OCI-M2 (cell line): ENCODE results near the gene ROCK2.
A peak's percentile ranks its signal among the peaks of the same experiment; 100 is the strongest.
"Not testable (repeated sequence)": the region's sequence is repeated elsewhere in the genome, so short reads cannot be mapped to it uniquely, and the experiment has no call there.

Source experiments
- DNase-seq: peaks from one replicate; lab custom pipeline; 2025; ENCODE audit not compliant: unreplicated experiment; lab: John Stamatoyannopoulos, UW

The ROCK2 gene

DNA sequence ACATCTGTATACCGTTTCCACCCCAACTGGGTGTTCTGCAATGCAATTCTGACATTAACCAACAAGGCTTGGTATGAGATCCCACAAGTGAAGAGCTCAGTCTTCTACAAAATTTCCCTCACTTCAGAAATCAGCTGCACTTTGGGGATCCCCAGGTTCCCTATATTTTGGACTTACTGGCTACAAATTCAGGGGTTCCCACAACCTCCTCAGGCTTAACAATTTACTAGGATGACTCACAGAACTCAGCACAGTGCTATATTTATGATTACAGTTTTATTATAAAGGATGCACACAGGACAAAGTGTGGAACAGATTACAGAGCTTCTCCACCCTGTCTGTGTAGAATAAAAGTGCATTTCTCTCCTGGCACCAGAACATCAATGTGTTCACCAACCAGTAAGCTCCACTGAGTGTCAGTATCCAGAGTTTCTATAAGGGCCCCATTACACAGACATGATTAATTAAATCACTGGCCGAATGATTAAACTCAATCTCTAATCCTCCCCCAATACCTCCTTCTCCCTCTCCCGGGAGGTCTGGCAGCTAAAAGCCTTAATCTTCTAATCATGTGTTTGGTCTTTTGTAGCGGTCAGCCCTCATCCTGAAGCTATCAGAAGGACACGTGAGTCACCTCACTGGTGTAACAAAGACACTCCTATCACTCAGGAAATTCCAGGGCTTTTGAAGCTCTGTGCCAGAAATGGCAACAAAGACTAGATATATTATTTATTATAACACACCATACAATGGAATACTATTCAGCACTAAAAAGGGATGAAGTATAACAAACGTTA lies 104.6 kb downstream of the ROCK2 start:
- DNase-seq, result no peak

DNA sequence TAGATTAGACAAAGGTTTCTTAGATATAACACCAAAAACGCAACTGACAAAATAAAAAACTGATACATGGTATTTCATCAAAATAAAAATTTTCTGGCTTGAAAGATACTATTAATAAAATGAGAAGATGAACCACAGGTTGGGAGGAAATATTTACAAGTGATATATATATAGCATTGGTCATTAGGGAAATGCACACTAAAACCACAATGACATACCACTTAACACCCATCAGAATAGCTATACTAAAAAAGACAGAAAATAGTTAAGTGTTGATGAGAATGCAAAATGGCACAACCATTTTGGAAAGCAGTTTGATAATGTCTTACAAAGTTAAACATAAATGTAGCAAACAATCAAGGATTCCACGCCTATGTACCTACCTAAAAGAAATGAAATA lies 105.3 kb downstream of the ROCK2 start:
- no peak for DNase-seq

DNA sequence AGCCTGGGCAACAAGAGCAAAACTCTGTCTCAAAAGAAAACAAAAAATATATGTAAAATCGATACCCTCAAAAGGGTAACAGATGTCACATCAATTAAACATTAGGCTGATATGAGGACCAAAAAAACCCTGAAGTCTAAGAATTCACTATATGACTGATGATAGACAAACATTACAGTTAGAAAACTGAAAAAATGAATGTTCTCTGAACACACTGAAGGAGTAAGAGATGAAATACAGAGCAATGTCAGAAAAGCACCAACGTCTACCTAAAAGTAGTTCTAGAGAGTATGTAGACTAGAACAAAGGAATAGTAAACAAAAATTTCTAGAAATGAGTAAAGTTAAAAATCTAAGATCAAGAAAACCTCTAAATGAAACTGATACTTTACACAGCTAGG lies 107.3 kb downstream of the ROCK2 start:
- DNase-seq, result no peak

DNA sequence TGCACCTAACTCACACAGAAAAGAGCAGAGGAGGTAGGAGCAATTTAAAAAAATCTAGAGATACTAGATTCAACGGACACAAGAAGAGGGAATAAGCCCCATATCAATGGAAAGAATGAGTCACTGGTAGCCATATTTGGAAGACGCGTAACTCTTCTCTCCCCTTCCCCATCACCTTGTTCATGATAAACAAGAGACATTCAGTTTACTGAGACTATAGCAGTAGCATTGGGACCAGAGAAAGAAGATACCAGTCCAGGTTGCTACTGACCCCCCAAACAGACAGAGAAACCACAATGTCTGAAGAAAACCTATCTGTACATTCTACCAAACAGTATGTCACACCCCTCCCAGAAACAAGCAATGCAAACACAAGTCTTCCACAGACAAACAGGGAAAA lies 108.1 kb downstream of the ROCK2 start:
- DNase-seq, result peak; percentile 25

DNA sequence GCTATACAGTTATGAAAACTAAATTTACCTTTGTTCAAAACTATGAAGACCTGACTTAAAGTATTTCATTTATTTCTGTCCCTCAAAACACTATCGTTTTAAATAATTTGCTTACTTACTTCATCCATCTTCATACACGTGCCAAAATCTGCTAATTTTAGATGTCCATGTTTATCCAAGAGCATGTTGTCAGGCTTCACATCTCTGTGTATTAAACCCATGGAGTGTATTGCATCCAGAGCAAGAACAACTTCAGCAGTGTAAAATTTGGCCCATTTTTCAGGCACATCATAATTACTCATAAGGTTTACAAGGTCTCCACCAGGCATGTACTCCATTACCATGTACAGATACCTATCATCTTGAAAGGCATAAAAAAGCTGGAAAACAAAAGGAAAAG lies 108.9 kb downstream of the ROCK2 start:
- no peak for DNase-seq

DNA sequence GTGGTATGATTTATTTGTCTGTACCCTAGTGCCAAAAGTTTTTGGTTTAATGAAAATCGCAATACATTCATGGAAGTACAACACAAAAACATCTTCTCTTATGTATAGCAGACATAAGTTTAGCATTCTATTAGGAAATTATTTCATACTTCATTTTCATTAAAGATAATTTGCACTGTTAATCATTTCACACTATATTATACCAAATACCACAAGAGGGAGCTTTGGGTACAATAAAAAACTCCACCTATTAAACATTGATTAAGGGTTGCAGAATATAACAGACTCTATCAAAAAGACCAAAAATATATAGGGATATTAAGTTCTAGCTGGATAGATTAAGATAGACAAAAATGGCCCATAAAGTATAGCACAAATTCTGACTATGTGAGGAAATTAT lies 110.1 kb downstream of the ROCK2 start:
- no peak for DNase-seq

DNA sequence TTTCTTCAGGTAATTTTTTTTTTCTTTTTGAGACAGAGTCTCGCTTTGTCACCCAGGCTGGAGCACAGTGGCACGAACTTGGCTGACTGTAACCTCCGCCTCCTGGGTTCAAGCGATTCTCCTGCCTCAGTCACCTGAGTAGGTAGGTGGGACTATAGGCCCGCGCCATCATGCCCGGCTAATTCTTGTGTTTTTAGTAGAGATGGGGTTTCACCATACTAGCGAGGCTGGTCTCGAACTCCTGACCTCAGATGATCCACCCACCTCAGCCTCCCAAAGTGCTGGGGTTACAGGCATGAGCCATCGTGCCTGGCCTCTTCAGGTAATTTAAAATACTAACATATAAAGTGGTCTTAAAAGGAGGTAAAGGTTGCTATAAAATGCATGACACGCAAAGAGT lies 113.2 kb downstream of the ROCK2 start:
- DNase-seq, result not testable (repeated sequence)

DNA sequence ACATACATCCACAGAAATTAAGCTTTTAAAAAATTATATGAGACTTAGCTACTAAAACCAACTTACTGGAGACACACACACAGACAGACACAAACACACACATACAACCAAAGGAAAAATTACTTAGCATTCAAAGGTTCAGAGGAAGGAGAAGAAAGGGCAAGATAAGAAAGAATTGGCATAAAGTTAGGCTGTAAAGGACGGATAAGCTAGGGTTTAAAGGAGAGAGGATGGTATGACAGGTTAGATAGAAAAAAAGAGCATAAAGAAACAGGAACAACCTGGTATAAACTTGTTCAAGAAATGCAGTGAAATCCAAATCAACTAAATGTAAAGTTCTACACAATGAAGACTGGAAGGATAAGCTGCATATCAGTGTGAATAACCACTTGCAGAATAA lies 115.7 kb downstream of the ROCK2 start:
- DNase-seq, result no peak

DNA sequence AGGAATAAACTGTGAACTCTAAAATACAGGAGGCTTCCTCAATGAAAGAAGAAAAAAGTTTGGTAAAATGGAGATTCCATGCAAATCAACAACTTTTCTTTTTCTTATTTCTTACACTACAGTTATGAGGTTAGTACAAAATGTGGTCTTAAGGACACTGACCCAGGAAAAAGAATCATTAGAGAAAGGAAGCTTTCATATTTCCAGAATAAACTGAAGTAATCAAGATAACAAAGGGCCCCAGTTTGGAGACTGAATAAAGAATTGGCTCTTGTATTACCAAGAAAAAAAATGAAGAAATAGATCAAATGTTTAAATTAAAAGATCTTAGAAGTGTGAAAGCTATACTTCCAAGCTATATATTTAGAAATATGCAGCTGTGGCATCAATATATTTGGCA lies 116.8 kb downstream of the ROCK2 start:
- DNase-seq, result no peak

DNA sequence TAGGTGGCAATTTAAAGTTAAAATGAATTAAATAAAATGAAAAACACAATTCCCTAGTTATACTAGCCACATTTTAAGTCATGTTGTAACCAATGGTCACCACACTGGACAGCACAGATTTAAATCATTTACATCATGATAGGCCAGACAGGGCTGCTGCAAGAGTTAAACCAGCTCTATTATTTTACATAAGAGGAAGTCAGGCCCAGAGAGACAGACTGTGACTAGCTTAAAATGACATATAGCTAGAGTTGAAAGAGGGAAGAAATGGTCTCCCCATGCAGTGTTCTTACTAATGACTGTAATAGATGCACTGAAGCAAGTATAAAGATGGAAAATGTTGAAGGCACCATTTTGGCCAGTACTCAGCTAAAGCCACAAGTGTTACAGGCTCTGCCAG lies 119.5 kb downstream of the ROCK2 start:
- DNase-seq, result no peak

DNA sequence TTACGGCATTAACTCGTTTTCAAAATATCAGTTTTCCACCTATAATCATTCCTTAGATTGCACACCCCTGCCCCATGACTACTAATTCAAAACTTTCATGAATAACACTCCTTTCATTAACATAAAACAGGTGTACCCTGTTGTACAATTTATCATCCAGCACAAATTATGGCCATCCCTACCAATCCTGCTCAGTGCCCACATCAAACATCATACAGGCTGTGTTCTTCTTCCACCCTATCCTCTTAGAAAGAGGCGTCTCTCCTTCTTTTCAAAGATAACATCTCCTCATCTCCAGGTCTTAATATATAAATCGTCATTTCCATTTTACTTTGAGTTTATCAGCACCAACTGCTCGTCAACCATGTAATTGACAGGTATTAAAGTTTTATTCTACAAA lies 121.6 kb downstream of the ROCK2 start:
- no peak for DNase-seq

DNA sequence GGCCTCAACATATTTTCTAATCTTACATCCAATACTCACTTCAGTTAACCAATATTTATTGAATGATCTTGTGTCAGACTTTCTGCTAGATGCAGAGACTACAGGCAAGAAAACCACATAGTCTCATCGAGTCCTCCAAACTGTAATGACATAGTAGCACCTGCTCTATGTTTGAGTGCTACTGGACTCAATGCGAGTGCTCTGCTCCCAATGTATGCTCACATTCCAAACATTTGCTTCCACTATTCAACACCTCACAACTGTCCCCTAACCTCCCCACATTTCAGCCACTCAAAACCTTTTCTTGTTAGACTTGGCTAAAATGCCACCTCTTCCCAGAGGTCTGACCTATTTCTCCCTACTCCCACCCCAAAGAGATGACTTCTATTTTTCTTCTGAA lies 124.0 kb downstream of the ROCK2 start:
- DNase-seq, result no peak

DNA sequence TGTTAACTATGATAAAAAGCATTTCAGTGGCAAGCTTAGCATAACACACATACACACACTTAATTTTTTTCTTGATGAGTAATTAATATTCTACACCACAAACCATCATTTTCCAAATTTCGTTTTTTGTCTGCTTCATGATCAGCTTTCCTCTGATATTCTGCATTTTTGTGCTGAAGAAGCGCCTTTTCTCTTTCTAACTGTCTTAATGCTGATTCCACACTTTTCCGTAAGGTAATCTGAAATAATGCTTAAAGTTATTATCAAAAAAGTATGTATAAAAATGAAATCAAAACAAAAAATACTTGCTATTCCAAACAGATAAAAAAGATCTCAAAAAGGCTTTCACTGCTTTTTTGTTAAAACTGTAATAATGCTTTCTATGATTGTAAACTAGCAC lies 129.0 kb downstream of the ROCK2 start:
- no peak for DNase-seq

DNA sequence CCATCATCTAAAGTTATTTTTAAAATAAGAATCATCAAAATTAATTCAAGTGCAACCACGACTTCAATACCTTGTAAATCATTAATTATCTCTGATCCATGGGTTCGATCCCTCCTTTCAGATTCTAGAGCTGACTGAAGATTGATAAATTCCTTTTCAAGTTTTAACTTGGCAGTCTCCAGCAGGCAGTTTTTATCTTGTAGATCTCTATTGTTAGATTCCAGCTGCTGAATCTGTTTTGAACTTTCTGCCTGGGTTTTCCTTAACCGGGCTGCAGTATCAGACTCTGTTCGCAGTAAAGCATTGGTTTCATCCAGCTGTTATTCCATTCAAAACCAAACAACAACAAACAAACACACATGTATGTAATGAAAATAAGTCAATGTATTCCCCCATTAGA lies 129.7 kb downstream of the ROCK2 start:
- DNase-seq, result no peak

DNA sequence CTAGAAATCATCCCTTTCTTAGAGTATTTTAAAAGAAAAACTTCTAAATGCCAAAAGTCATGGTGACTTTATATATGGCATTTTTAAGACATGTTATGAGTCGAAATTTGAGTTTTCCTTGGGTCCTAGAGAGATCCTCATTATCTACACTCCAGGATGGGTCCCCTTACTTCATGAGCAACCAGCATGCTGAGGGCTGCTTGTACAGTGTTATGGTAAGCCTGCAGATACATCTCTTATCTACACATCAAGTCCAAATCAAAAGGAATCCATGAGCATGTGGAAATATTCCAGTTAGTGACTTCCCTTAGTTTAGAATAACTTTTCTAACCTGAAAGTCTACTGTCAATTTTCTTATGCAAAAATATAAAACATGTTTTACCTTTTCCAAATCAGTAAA lies 130.5 kb downstream of the ROCK2 start:
- DNase-seq, result no peak

DNA sequence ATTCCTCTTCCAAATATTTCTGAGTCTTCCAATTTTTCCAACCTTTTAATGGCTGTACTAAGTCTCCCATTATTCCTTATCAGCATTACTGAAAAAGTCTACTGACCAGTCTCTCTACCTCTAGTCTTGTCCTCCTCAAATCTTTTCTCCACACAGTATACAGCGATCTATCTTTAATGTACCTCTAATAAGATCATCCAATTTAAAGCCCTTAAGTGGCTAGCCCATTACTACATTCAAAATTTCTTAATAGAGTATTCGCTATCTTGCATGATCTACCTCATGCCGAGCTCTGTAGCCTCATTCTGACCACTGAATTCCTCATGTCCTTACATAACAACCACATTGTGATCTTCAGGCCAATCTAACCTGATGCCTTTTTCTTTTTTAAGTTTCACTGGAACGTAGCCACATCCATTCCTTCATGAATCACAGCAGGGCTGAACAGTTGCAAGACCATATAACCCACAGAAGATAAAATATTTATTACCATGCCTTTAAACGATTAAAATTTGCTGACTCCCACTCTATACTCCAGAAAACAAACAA lies 131.3 kb downstream of the ROCK2 start:
- DNase-seq, result no peak

DNA sequence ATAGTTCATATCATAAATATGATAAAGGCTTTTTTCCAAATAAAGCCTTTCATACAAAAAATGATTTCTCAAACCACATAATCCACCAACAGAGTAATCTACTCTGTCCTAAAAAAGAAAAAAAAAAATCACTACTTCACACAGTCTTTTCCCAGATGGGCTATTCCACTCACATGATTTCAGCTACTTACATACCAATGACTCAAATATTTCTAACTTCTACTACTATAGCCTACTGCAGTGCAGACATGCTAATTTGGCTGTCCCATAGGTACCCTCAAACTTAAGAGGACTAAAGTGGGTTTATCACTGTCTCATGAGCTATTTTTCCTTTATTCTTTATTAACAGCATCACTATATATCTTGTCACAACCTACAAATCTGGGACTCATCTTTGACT lies 131.8 kb downstream of the ROCK2 start:
- DNase-seq, result no peak

DNA sequence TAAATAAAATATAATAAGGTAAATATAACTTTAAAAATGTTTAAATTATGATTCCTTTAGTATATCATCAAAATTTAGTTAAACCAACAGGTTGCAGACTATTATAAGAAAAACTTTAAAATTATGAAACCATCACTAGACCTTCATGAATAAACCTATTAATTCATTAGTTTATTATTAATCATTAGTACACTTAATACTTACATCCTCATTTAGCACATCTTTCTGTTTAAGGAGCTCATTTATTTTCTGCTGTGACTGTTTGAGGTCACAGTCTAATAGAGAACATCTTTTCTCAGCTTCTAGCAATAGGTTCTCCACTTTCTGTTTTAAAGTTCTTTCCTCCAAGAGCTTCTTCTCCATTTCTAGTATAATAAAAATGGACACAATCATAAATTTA lies 136.4 kb downstream of the ROCK2 start:
- DNase-seq, result no peak

DNA sequence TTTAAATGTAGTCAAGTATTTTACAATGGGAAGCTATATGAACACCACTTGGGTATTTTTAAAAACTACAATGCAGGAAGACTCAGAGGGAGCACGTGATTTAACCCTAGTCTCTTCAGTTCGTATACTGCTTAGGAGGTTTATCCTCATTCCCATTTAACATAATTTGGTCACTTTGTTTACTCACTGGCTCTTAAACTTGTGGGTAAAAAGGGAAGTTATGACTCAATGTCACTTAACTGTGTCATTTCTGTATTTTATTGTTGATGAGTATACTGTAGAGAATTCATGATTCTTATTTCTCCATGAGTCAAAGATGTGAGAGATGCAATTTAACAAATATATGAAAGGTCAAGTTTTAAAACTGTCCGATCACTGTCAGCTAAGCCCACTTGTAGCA lies 141.0 kb downstream of the ROCK2 start:
- no peak for DNase-seq

DNA sequence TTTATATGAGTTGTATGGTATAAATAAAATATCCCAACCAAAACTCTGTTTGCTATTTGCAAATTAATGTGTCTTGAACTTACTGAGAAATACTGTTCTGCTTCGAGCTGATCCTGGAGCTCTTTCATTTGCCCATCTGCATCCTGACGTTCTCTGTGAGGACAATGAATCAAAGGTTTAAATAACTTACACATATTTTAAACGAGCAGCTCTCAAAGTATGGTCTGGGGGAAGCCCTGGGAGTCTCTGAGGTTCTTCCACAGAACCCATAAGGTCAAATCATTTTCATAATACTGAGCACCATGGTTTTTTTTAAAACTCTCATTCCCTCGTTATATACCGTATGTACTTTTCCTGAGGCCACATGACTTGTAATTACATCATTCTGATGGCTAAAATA lies 142.5 kb downstream of the ROCK2 start:
- DNase-seq, result no peak

DNA sequence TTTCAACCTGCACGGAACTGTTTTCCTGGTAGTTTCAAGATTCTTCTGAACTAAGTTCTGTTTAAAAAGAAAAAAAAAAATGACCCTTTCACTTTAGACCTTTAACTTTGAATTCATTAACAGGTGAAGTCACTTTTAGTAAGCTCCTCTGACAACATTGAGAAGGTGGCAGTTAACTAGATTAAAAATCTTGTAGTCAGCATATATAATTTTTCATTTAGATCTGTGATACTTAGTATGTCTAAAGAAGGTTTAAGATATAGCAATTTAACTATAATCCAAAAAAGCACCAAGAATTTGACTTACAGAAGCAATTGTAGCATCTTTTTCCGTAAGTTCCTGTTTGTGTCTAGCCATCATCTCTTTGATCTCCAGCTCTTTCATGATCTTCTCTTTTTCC lies 143.8 kb downstream of the ROCK2 start:
- no peak for DNase-seq

DNA sequence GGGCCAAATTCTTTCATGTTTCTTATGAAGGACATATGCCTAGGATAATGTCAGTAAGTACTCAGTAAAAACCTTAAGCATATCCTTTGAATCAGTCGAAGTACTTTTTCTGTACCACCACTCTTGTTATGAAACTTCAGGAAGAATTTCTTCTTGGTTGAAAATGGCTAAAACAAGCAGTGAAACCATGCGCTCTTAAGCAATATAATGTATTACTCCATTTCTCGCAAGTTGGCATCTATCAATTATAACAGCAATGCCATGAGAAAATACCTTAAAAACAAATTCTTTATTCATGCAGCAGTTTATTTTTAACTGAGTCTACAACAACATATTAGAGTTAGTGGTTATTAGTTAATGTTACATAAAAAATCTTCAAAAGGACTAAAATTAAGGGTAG lies 148.2 kb downstream of the ROCK2 start:
- no peak for DNase-seq

DNA sequence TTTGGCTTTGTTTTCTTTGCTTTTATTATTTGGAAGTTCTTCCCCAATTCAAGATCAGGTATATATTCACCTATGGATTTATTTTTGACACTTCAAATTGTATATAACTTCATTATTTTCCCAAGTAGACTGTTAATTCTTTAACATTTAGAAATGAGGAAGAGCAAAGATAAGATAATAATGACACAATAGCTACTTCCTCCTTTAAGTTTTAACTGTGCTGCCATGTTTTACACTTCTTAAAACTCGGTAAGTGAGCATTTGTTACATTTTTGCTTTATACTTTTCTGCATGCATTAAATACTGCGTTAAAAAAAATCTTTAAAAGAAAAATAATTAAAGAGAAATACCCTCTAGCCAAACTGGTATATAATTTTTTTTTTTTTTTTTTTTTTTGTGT lies 156.7 kb downstream of the ROCK2 start:
- no peak for DNase-seq
